Neural cell (in vitro differentiated cells): Measurements from ENCODE around the gene PRKCE.

ENCODE experiments used
- CTCF ChIP-seq: fragments of 450-650 bp; IDR thresholded peaks from 2 replicates; pipeline ENCODE4 v1.5.1; 2014; ENCODE audit warnings: antibody characterized with exemption, mild to moderate bottlenecking, moderate library complexity; ENCODE audit not compliant: poor library complexity, severe bottlenecking
- SMC3 ChIP-seq: fragments of 450-650 bp; conservative IDR thresholded peaks from 2 replicates; pipeline ENCODE4 v1.6.1; 2014; ENCODE audit warnings: antibody characterized with exemption, mild to moderate bottlenecking, moderate library complexity; ENCODE audit not compliant: poor library complexity

- TF ChIP-seq CTCF (no peak), SMC3 (no peak)
Observed at GRCh38 chr2:45963816-45964215, 312.3 kb downstream of the PRKCE start.
